Measurements from ENCODE around the gene HOXA11. TPM values are rescaled to one million over a fixed set of nuclear protein-coding genes. Genes with fewer than 3 reads are reported as not detected.
A peak's percentile ranks its signal among the peaks of the same experiment; 100 is the strongest.

Gene HOXA11
- total and polyA plus RNA-seq, 8 donors, result 5.2 TPM; not detected in 7

DNA sequence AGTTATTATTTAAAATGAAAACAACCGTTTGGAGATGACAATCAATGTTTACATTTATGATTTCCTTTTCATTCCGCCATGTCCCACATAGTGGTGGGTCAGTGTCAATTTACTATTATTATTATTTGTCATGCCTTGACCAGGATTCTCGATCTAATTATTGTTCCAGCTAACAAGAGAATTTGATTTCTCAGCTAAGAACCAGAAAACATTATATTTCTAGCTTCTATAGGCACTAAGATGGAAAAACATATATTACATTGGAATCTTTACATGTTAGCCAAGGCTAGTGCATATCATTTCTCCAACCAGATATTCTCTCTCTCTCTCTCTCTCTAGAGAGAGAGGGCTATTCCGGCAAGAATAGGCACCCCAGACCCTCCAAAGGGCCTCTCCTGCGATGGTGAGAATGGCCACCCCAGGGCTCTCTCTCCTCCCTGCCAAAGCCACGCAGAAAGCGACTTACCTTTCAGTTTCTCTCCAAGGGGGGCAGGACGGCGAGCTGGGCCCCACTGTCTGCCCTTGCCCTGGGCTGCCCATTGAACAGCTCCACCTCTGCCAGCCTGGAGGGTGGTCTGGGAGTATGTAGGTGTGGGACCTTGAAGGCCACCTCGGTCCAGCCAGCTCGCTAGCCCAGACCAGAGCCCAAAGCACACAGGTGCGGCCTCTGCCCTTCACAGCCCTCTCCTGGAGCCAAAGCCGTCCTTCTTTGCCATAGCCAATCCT, 35.0 kb downstream of the HOXA11 start:
- H3K4me3 ChIP-seq, result peak overlapping the region; percentile 46 to 64 (median 52)
- H3K9me3 ChIP-seq, result peaks cover 0 to 11% (median 0%) of the 10 kb centered on the region in 4 donors
- WGBS, 5 donors, result 52 to 61% (median 60%) methylated on average over 12 to 13 of the region's 13 CpGs
- no peak for TF ChIP-seq CTCF (IDR thresholded peaks at IDR 0.05)
- no peak for TF ChIP-seq POLR2AphosphoS5 (IDR thresholded peaks at IDR 0.05)
- no peak for TF ChIP-seq POLR2A (IDR thresholded peaks at IDR 0.05)
- no peak for TF ChIP-seq EP300 (IDR thresholded peaks at IDR 0.05)
- peak overlapping the region; percentile 28 to 99 (median 88) for H3K27ac ChIP-seq
- peaks cover 20 to 59% (median 47%) of the 10 kb centered on the region in 4 donors for H3K4me1 ChIP-seq
- intact Hi-C loops (cut with DNase I; ENCODE audit: low total_unique reads), result no loop called here
- no peaks in the 10 kb centered on the region for H3K36me3 ChIP-seq
- no peak for DNase-seq
- H3K27me3 ChIP-seq, result peaks cover 5 to 100% (median 89%) of the 10 kb centered on the region in 3 donors

- Histone ChIP-seq H3K4me3 (peak overlapping the region; percentile 46 to 64 (median 52)), H3K9me3 (peaks cover 0 to 21% (median 0%) of the 10 kb centered on the region in 4 donors), H3K36me3 (no peaks in the 10 kb centered on the region), H3K27me3 (peaks cover 5 to 100% (median 89%) of the 10 kb centered on the region in 3 donors), H3K4me1 (peaks cover 20 to 57% (median 42%) of the 10 kb centered on the region in 4 donors), H3K27ac (peak overlapping the region; percentile 72 to 99 (median 88))
- TF ChIP-seq POLR2A (IDR thresholded peaks at IDR 0.05) (no peak), EP300 (IDR thresholded peaks at IDR 0.05) (no peak), CTCF (IDR thresholded peaks at IDR 0.05) (no peak), POLR2AphosphoS5 (IDR thresholded peaks at IDR 0.05) (no peak)
- 47 to 57% (median 48%) methylated on average over 17 to 30 of the region's 30 CpGs for WGBS, 5 donors
- intact Hi-C loops (cut with DNase I; ENCODE audit: low total_unique reads), result no loop called here
- DNase-seq, result no peak
These were observed 36.0 kb downstream of the HOXA11 start for GRCh38 chr7:27148756-27149641.

GRCh38 chr7:27148031-27148755, 36.8 kb downstream of the HOXA11 start:
- Histone ChIP-seq H3K4me1 (peaks cover 20 to 60% (median 43%) of the 10 kb centered on the region in 4 donors), H3K9me3 (peaks cover 0 to 26% (median 0%) of the 10 kb centered on the region in 4 donors), H3K36me3 (no peaks in the 10 kb centered on the region), H3K4me3 (peak overlapping the region; percentile 33 to 64 (median 52)), H3K27ac (peak overlapping the region; percentile 72 to 99 (median 88)), H3K27me3 (peaks cover 5 to 100% (median 90%) of the 10 kb centered on the region in 3 donors)
- intact Hi-C loops (cut with DNase I; ENCODE audit: low total_unique reads), result no loop called here
- TF ChIP-seq POLR2A (IDR thresholded peaks at IDR 0.05) (no peak), CTCF (IDR thresholded peaks at IDR 0.05) (no peak), EP300 (IDR thresholded peaks at IDR 0.05) (no peak), POLR2AphosphoS5 (IDR thresholded peaks at IDR 0.05) (no peak)
- DNase-seq, result no peak
- 26 to 34% (median 30%) methylated on average over 26 to 28 of the region's 28 CpGs for WGBS, 5 donors
